ENCODE measurements around the gene MAGEA12.
"Not testable (repeated sequence)": the region's sequence is repeated elsewhere in the genome, so short reads cannot be mapped to it uniquely, and the experiment has no call there.

The MAGEA12 gene

GRCh38 chrX:152734143-152734858 is 744 bp downstream of the MAGEA12 start:
- not testable (repeated sequence) for H3K36me3 ChIP-seq (ENCODE audit: control insufficient read depth in 5 of 5, insufficient read depth in 5 of 5, low read length in 5 of 5); H3K9me3 ChIP-seq (ENCODE audit: control insufficient read depth in 5 of 5, low read length in 5 of 5); H3K27me3 ChIP-seq (ENCODE audit: control insufficient read depth in 5 of 5, insufficient read depth in 4 of 5, low read length in 5 of 5); H3K9ac ChIP-seq (ENCODE audit: low read length in 5 of 5); H3K27ac ChIP-seq (ENCODE audit: low read depth, low read length); H3K4me1 ChIP-seq (ENCODE audit: control insufficient read depth in 5 of 5, insufficient read depth in 5 of 5, low read length in 5 of 5); H3K4me3 ChIP-seq (ENCODE audit: low read depth in 1 of 5, low read length in 5 of 5)

DNA sequence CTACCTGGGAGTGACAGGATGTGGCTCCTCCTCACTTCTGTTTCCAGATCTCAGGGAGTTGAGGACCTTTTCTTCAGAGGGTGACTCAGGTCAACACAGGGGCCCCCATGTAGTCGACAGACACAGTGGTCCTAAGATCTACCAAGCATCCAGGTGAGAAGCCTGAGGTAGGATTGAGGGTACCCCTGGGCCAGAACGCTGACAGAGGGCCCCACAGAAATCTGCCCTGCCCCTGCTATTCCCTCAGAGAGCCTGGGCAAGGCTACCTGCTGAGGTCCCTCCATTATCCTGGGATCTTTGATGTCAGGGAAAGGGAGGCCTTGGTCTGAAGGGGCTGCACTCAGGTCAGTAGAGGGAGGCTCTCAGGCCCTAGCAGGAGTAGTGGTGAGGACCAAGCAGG is 1.5 kb downstream of the MAGEA12 start:
- Histone ChIP-seq H3K27ac (ENCODE audit: low read depth, low read length) (no peak overlapping the region), H3K27me3 (ENCODE audit: control insufficient read depth in 5 of 5, insufficient read depth in 4 of 5, low read length in 5 of 5) (peaks cover 0 to 3% (median 0%) of the 10 kb centered on the region in 5 donors), H3K4me1 (ENCODE audit: control insufficient read depth in 5 of 5, insufficient read depth in 5 of 5, low read length in 5 of 5) (no peaks in the 10 kb centered on the region), H3K36me3 (ENCODE audit: control insufficient read depth in 5 of 5, insufficient read depth in 5 of 5, low read length in 5 of 5) (no peaks in the 10 kb centered on the region), H3K9ac (ENCODE audit: low read length in 5 of 5) (no peak overlapping the region), H3K9me3 (ENCODE audit: control insufficient read depth in 5 of 5, low read length in 5 of 5) (no peaks in the 10 kb centered on the region), H3K4me3 (ENCODE audit: low read depth in 1 of 5, low read length in 5 of 5) (no peak overlapping the region)

DNA sequence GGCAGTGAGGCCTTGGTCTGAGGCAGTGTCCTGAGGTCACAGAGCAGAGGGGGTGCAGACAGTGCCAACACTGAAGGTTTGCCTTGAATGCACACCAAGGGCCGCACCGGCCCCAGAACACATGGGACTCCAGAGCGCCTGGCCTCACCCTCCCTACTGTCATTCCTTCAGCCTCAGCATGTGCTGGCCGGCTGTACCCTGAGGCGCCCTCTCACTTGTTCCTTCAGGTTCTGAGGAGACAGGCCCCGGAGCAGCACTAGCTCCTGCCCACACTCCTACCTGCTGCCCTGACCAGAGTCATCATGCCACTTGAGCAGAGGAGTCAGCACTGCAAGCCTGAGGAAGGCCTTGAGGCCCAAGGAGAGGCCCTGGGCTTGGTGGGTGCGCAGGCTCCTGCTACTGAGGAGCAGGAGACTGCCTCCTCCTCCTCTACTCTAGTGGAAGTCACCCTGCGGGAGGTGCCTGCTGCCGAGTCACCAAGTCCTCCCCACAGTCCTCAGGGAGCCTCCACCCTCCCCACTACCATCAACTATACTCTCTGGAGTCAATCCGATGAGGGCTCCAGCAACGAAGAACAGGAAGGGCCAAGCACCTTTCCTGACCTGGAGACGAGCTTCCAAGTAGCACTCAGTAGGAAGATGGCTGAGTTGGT is 2.4 kb downstream of the MAGEA12 start:
- H3K27ac ChIP-seq (ENCODE audit: low read depth, low read length) = no peak overlapping the region
- no peak overlapping the region for H3K4me3 ChIP-seq (ENCODE audit: low read depth in 1 of 5, low read length in 5 of 5)
- no peaks in the 10 kb centered on the region for H3K9me3 ChIP-seq (ENCODE audit: control insufficient read depth in 5 of 5, low read length in 5 of 5)
- peaks cover 0 to 3% (median 0%) of the 10 kb centered on the region in 5 donors for H3K27me3 ChIP-seq (ENCODE audit: control insufficient read depth in 5 of 5, insufficient read depth in 4 of 5, low read length in 5 of 5)
- H3K36me3 ChIP-seq (ENCODE audit: control insufficient read depth in 5 of 5, insufficient read depth in 5 of 5, low read length in 5 of 5) = no peaks in the 10 kb centered on the region
- no peak overlapping the region for H3K9ac ChIP-seq (ENCODE audit: low read length in 5 of 5)
- no peaks in the 10 kb centered on the region for H3K4me1 ChIP-seq (ENCODE audit: control insufficient read depth in 5 of 5, insufficient read depth in 5 of 5, low read length in 5 of 5)

- H3K4me3 ChIP-seq (ENCODE audit: low read depth in 1 of 5, low read length in 5 of 5); H3K9ac ChIP-seq (ENCODE audit: low read length in 5 of 5); H3K36me3 ChIP-seq (ENCODE audit: control insufficient read depth in 5 of 5, insufficient read depth in 5 of 5, low read length in 5 of 5); H3K27ac ChIP-seq (ENCODE audit: low read depth, low read length); H3K4me1 ChIP-seq (ENCODE audit: control insufficient read depth in 5 of 5, insufficient read depth in 5 of 5, low read length in 5 of 5); H3K9me3 ChIP-seq (ENCODE audit: control insufficient read depth in 5 of 5, low read length in 5 of 5); H3K27me3 ChIP-seq (ENCODE audit: control insufficient read depth in 5 of 5, insufficient read depth in 4 of 5, low read length in 5 of 5): not testable (repeated sequence)
Observed at GRCh38 chrX:152736528-152736927, 3.0 kb downstream of the MAGEA12 start.

GRCh38 chrX:152738560-152738959 is 5.0 kb downstream of the MAGEA12 start:
- Histone ChIP-seq H3K36me3 (ENCODE audit: control insufficient read depth in 5 of 5, insufficient read depth in 5 of 5, low read length in 5 of 5) (no peaks in the 10 kb centered on the region), H3K4me1 (ENCODE audit: control insufficient read depth in 5 of 5, insufficient read depth in 5 of 5, low read length in 5 of 5) (no peaks in the 10 kb centered on the region), H3K27ac (ENCODE audit: low read depth, low read length) (no peak overlapping the region), H3K4me3 (ENCODE audit: low read depth in 1 of 5, low read length in 5 of 5) (no peak overlapping the region), H3K9ac (ENCODE audit: low read length in 5 of 5) (no peak overlapping the region), H3K27me3 (ENCODE audit: control insufficient read depth in 5 of 5, insufficient read depth in 4 of 5, low read length in 5 of 5) (peaks cover 0 to 9% (median 0%) of the 10 kb centered on the region in 5 donors), H3K9me3 (ENCODE audit: control insufficient read depth in 5 of 5, low read length in 5 of 5) (no peaks in the 10 kb centered on the region)

- H3K9me3 ChIP-seq (ENCODE audit: control insufficient read depth in 5 of 5, low read length in 5 of 5); H3K4me3 ChIP-seq (ENCODE audit: low read depth in 1 of 5, low read length in 5 of 5); H3K9ac ChIP-seq (ENCODE audit: low read length in 5 of 5); H3K36me3 ChIP-seq (ENCODE audit: control insufficient read depth in 5 of 5, insufficient read depth in 5 of 5, low read length in 5 of 5); H3K4me1 ChIP-seq (ENCODE audit: control insufficient read depth in 5 of 5, insufficient read depth in 5 of 5, low read length in 5 of 5); H3K27me3 ChIP-seq (ENCODE audit: control insufficient read depth in 5 of 5, insufficient read depth in 4 of 5, low read length in 5 of 5); H3K27ac ChIP-seq (ENCODE audit: low read depth, low read length): not testable (repeated sequence)
Observed at GRCh38 chrX:152753686-152754650, 20.4 kb downstream of the MAGEA12 start, which contains the start of gene MAGEA2. Gene MAGEA2 (minus strand): TSS chrX:152753842. CDS start chrX:152751363, 2,479 bp downstream.

- not testable (repeated sequence) for H3K4me1 ChIP-seq (ENCODE audit: control insufficient read depth in 5 of 5, insufficient read depth in 5 of 5, low read length in 5 of 5); H3K27me3 ChIP-seq (ENCODE audit: control insufficient read depth in 5 of 5, insufficient read depth in 4 of 5, low read length in 5 of 5); H3K36me3 ChIP-seq (ENCODE audit: control insufficient read depth in 5 of 5, insufficient read depth in 5 of 5, low read length in 5 of 5); H3K9ac ChIP-seq (ENCODE audit: low read length in 5 of 5); H3K9me3 ChIP-seq (ENCODE audit: control insufficient read depth in 5 of 5, low read length in 5 of 5); H3K27ac ChIP-seq (ENCODE audit: low read depth, low read length); H3K4me3 ChIP-seq (ENCODE audit: low read depth in 1 of 5, low read length in 5 of 5)
Observed at GRCh38 chrX:152754871-152755270, 21.3 kb downstream of the MAGEA12 start.

DNA sequence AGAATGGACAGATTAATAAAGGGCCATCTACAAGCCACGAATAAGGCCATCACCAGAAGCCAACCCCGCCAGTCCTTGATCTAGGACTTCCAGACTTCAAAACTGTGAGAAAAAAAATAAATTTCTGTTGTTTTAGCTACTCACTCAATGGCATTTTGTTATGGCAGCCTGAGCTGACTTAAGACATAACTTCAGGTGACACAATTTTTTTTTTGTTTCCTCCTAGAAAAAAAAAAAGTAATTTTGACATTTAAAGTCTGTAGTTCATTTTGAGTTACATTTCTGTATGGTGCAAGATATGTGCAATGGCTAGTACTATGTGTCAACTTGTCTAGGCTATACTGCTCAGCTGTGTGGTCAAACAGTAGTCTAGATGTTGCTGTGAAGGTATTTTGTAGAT is 25.4 kb downstream of the MAGEA12 start, which contains the start of gene CSAG3:
TSS of gene CSAG3 (plus strand) at position 301 of the 400 bp plus-strand sequence.
- H3K4me3 ChIP-seq (ENCODE audit: low read depth in 1 of 5, low read length in 5 of 5); H3K36me3 ChIP-seq (ENCODE audit: control insufficient read depth in 5 of 5, insufficient read depth in 5 of 5, low read length in 5 of 5); H3K27me3 ChIP-seq (ENCODE audit: control insufficient read depth in 5 of 5, insufficient read depth in 4 of 5, low read length in 5 of 5); H3K9me3 ChIP-seq (ENCODE audit: control insufficient read depth in 5 of 5, low read length in 5 of 5); H3K27ac ChIP-seq (ENCODE audit: low read depth, low read length); H3K4me1 ChIP-seq (ENCODE audit: control insufficient read depth in 5 of 5, insufficient read depth in 5 of 5, low read length in 5 of 5); H3K9ac ChIP-seq (ENCODE audit: low read length in 5 of 5): not testable (repeated sequence)

DNA sequence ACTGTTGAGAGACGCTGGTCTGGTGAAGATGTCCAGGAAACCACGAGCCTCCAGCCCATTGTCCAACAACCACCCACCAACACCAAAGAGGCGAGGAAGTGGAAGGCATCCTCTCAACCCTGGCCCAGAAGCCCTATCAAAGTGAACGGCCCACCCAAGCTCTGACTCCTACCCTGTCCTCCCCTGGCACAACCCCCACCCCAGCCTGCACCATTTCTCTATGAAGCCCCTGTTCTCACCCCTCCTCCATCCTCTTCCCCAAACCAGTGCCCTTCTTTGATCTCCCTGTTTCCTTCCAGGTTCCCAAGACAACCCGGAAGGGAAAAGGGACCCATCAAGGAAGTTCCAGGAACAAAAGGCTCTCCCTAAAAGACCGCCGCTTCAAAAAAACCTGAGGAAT is 26.0 kb downstream of the MAGEA12 start:
- H3K4me3 ChIP-seq (ENCODE audit: low read depth in 1 of 5, low read length in 5 of 5); H3K36me3 ChIP-seq (ENCODE audit: control insufficient read depth in 5 of 5, insufficient read depth in 5 of 5, low read length in 5 of 5); H3K27me3 ChIP-seq (ENCODE audit: control insufficient read depth in 5 of 5, insufficient read depth in 4 of 5, low read length in 5 of 5); H3K9me3 ChIP-seq (ENCODE audit: control insufficient read depth in 5 of 5, low read length in 5 of 5); H3K9ac ChIP-seq (ENCODE audit: low read length in 5 of 5); H3K27ac ChIP-seq (ENCODE audit: low read depth, low read length); H3K4me1 ChIP-seq (ENCODE audit: control insufficient read depth in 5 of 5, insufficient read depth in 5 of 5, low read length in 5 of 5): not testable (repeated sequence)

DNA sequence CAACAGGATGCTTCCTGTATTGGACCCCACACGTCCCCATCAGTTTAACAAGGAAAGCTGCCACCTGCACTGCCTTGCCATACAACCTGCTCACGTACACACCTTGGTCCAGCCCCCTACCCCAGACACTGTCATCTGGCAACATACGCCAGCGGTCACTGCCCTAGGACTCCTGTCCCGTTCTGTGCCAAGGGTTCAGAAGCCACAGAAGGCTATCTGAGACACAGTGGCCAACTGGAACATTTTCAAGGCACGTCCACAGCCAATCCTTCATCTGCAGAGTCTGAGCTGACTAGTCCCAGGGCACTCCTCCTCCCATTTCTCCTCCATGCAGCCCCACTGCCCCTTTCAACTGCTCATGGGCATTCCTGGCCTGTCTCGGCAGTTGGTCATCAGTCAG is 28.0 kb downstream of the MAGEA12 start:
- H3K9ac ChIP-seq (ENCODE audit: low read length in 5 of 5); H3K4me3 ChIP-seq (ENCODE audit: low read depth in 1 of 5, low read length in 5 of 5); H3K36me3 ChIP-seq (ENCODE audit: control insufficient read depth in 5 of 5, insufficient read depth in 5 of 5, low read length in 5 of 5); H3K4me1 ChIP-seq (ENCODE audit: control insufficient read depth in 5 of 5, insufficient read depth in 5 of 5, low read length in 5 of 5); H3K9me3 ChIP-seq (ENCODE audit: control insufficient read depth in 5 of 5, low read length in 5 of 5); H3K27me3 ChIP-seq (ENCODE audit: control insufficient read depth in 5 of 5, insufficient read depth in 4 of 5, low read length in 5 of 5); H3K27ac ChIP-seq (ENCODE audit: low read depth, low read length): not testable (repeated sequence)

Data from subcutaneous abdominal adipose tissue (tissue), 5 donors.